ENCODE data around the gene MAP3K8. TPM values are rescaled to one million over a fixed set of nuclear protein-coding genes. Genes with fewer than 3 reads are reported as not detected.

MAP3K8 gene
- total RNA-seq, 1 donor from 2014 or later, result 1.6 TPM

- H3K36me3 ChIP-seq (ENCODE audit: control insufficient read depth, insufficient read depth, low read length), result no peaks in the 10 kb centered on the region
- no peak for FAIRE-seq
- TF ChIP-seq CTCF (IDR thresholded peaks at IDR 0.05; ENCODE audit: insufficient read depth, low read length, severe bottlenecking), result no peak
These were observed 43.8 kb upstream of the MAP3K8 start for GRCh38 chr10:30390207-30390606.

GRCh38 chr10:30391266-30391665 is 42.7 kb upstream of the MAP3K8 start:
- Histone ChIP-seq H3K36me3 (ENCODE audit: control insufficient read depth, insufficient read depth, low read length) (no peaks in the 10 kb centered on the region), H3K27me3 (ENCODE audit: control insufficient read depth, insufficient read depth, low read length) (no peaks in the 10 kb centered on the region), H3K4me3 (ENCODE audit: low read depth, low read length) (no peak overlapping the region)
- TF ChIP-seq CTCF (IDR thresholded peaks at IDR 0.05; ENCODE audit: insufficient read depth, low read length, severe bottlenecking), result no peak
- DNase-seq (ENCODE audit: low read depth) (no peak), FAIRE-seq (no peak)

More at GRCh38 chr10:30390207-30390606, 43.8 kb upstream of the MAP3K8 start:
- no peak for DNase-seq (ENCODE audit: low read depth)
- no peaks in the 10 kb centered on the region for H3K27me3 ChIP-seq (ENCODE audit: control insufficient read depth, insufficient read depth, low read length)
- H3K4me3 ChIP-seq (ENCODE audit: low read depth, low read length), result no peak overlapping the region

GRCh38 chr10:30392564-30392990 is 41.4 kb upstream of the MAP3K8 start:
- peaks cover 2% of the 10 kb centered on the region for H3K27me3 ChIP-seq (ENCODE audit: control insufficient read depth, insufficient read depth, low read length)
- H3K4me3 ChIP-seq (ENCODE audit: low read depth, low read length), result no peak overlapping the region
- DNase-seq (ENCODE audit: low read depth) (peak; percentile 48), FAIRE-seq (no peak)
- no peaks in the 10 kb centered on the region for H3K36me3 ChIP-seq (ENCODE audit: control insufficient read depth, insufficient read depth, low read length)
- peak; percentile 100 for TF ChIP-seq CTCF (IDR thresholded peaks at IDR 0.05; ENCODE audit: insufficient read depth, low read length, severe bottlenecking)

GRCh38 chr10:30396293-30396692 is 37.7 kb upstream of the MAP3K8 start:
- no peak for TF ChIP-seq CTCF (IDR thresholded peaks at IDR 0.05; ENCODE audit: insufficient read depth, low read length, severe bottlenecking)
- Histone ChIP-seq H3K36me3 (ENCODE audit: control insufficient read depth, insufficient read depth, low read length) (no peaks in the 10 kb centered on the region), H3K4me3 (ENCODE audit: low read depth, low read length) (no peak overlapping the region), H3K27me3 (ENCODE audit: control insufficient read depth, insufficient read depth, low read length) (peaks cover 2% of the 10 kb centered on the region)
- FAIRE-seq, result no peak
- DNase-seq (ENCODE audit: low read depth), result no peak

GRCh38 chr10:30396698-30397097 is 37.3 kb upstream of the MAP3K8 start:
- FAIRE-seq (no peak), DNase-seq (ENCODE audit: low read depth) (no peak)
- TF ChIP-seq CTCF (IDR thresholded peaks at IDR 0.05; ENCODE audit: insufficient read depth, low read length, severe bottlenecking), result no peak

GRCh38 chr10:30398193-30398592 is 35.8 kb upstream of the MAP3K8 start:
- no peak overlapping the region for H3K4me3 ChIP-seq (ENCODE audit: low read depth, low read length)
- peaks cover 2% of the 10 kb centered on the region for H3K27me3 ChIP-seq (ENCODE audit: control insufficient read depth, insufficient read depth, low read length)
- FAIRE-seq, result no peak
- DNase-seq (ENCODE audit: low read depth), result no peak
- no peaks in the 10 kb centered on the region for H3K36me3 ChIP-seq (ENCODE audit: control insufficient read depth, insufficient read depth, low read length)
- TF ChIP-seq CTCF (IDR thresholded peaks at IDR 0.05; ENCODE audit: insufficient read depth, low read length, severe bottlenecking), result no peak

More at GRCh38 chr10:30396698-30397097, 37.3 kb upstream of the MAP3K8 start:
- Histone ChIP-seq H3K36me3 (ENCODE audit: control insufficient read depth, insufficient read depth, low read length) (no peaks in the 10 kb centered on the region), H3K4me3 (ENCODE audit: low read depth, low read length) (no peak overlapping the region), H3K27me3 (ENCODE audit: control insufficient read depth, insufficient read depth, low read length) (peaks cover 2% of the 10 kb centered on the region)

All from bronchial epithelial cell (primary cell).